Transverse colon (tissue), 3 donors: Measurements from ENCODE around the gene SYT13.

Source experiments
- CTCF ChIP-seq, 5 experiments: fragments of 200-600 bp in 3 of 5; fragments of 450-650 bp in 2 of 5; sonication (generic) in 3 of 5; IDR thresholded peaks; 1 replicate in 2 of 5; 2 replicates in 3 of 5; pipeline ENCODE4 v1.5.1; 2016 to 2017; ENCODE audit warnings: antibody characterized with exemption in 5 of 5, inconsistent platforms in 3 of 5, mild to moderate bottlenecking in 2 of 5, moderate library complexity in 1 of 5
- EP300 ChIP-seq: sonication (generic); formaldehyde crosslinking; IDR thresholded peaks from one replicate; pipeline ENCODE4 v1.6.1; 2017; ENCODE audit warnings: antibody characterized with exemption, low read depth

GRCh38 chr11:45260071-45260470 lies 26.1 kb downstream of the SYT13 start:
- TF ChIP-seq CTCF (IDR thresholded peaks at IDR 0.05) (no peak), EP300 (no peak)
